ENCODE measurements around the gene GPAT2.
"Not testable (repeated sequence)": the region's sequence is repeated elsewhere in the genome, so short reads cannot be mapped to it uniquely, and the experiment has no call there.

Gene GPAT2

DNA sequence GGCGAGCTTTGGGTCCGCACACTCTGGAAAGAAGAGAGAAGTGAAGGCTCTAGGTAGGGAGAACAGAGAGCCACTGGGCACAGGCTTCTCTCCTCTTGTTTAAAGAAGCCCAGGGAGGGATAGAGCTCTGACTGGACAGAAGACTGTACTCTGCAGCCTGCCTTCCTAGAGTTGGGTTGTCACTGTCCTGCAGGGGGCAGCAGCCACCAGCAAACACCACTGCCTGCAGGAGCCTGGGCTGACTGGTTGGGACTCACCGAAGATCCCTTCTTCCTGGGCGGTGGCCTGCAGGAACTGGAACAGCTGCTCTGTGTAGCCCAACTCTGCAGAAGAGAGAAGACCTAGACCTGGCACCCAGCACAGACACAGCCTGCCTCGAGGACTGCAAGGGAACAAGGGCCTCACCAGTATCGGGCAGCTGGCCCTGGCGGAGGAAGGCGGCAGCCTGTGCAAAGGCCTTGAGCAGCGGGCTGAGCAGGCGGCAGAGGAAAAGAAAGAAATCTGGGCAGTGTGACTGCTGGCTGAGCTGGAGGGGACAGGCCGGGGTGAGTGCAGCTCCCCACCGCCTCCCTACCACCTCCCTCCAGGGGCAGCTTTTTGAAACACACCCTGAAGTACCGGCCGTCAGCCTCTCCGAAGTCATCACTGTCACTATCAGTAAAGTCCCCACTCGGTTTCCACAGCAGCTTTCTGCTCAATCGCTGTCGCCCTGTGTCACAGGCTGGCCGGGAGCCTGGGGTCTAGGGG lies 11.8 kb downstream of the GPAT2 start:
- DNase-seq: peak; percentile 83

DNA sequence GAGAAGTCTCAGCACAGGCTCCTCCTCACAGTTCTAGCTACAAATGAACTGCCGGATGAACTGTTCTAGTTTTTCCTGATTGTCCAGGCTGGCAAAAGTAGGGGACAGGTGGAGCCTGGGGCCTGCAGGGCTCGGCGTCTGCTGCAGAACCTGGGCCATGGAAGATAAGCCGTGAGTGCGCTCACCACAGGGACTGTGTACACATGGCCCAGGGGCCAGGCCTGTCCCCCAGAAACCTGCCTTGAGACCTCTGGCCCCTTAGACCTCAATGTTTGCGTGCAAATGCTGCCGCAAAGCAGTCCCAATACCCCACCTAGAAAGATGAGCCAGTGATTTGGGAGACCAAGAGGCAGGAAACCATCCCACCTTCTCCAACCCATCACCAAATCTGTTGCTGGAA lies 12.6 kb downstream of the GPAT2 start:
- not testable (repeated sequence) for DNase-seq

DNA sequence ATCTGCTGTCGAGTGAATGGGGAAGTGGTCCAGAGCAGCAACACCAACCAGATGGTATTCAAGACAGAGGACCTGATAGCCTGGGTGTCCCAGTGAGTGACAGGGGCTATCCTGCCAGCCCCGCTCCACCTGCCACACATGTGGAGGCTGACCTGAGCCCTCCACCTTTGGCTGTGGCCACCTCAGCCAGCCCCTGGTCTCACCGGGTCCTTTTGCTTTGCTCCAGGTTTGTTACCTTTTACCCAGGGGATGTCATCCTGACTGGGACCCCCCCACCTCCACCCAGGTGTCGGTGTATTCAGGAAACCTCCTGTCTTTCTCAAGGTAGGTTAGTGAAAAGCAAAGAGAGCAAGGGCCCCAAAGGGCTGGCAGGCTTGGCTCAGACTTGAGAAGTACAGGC lies 13.6 kb downstream of the GPAT2 start:
- DNase-seq: not testable (repeated sequence)

DNA sequence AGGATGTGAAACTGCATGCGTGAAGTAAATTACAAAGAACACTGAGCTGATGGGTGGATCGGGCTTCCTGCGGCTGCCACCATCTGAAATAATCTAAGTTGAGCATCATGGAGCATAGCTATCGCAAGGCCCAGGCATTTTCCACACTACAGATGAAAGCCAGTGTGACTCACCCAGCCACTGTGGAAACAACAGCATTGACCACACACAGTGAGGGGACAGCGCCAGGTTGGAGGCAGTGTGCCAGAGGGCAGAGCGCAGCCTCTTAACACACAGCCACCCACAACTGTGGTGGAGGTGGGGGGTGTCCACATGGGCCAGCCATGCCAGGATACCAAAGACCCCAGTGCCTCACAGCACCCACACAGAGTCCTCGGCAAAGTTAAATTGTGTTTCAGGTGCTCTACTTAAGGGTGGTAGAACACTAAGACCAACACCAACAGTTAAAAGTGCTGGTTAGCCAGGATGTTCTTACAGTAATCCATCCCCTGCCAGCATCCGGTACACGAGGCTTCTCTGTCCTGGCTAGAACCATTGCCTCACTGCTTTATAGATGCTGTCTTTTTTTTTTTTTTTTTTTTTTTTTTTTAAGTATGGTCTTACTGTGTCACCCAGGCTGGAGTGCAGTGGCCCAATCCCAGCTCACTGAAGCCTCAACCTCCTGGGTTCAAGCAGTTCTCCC lies 14.7 kb downstream of the GPAT2 start:
- not testable (repeated sequence) for DNase-seq

DNA sequence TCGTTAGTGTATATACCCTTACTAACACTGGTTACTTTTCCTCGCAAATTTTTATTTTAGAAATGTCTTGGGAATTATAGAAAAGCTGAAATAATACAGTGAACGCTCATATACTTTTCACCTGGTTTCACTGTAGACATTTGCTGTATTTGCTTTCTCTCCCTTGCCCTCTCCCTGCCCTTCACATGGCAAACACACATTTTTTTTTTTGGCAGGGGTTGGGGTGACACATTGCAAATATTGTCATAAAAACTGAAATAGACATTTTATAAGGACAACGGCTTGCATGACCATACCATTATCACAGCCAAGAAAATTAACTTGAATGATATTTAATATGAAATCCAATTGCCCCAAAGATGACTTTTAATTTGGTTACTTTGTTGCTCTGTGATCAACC lies 18.4 kb downstream of the GPAT2 start:
- not testable (repeated sequence) for DNase-seq

DNA sequence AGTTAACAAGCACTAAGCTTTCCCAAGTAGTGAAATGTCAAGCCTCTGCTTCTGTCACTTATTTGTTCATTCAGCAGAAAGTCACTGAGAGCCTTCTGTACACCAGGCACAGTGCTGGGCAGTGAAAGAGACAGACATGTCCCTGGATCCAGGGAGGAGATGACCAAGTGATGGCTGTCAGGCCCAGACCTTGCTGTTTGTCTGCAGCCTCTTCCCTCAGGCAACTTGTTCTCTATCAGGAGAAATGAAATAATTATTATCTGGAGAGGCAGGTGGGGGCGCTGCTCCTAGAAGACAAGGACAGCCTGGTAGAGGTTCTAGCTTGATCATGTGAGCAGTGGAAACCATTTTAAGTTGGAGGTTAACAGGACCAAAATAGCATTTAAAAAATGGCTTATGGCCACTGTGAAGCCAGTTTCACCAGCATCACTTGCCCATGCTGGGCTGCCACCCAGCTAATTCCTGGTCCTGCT lies 21.9 kb downstream of the GPAT2 start:
- not testable (repeated sequence) for DNase-seq

DNA sequence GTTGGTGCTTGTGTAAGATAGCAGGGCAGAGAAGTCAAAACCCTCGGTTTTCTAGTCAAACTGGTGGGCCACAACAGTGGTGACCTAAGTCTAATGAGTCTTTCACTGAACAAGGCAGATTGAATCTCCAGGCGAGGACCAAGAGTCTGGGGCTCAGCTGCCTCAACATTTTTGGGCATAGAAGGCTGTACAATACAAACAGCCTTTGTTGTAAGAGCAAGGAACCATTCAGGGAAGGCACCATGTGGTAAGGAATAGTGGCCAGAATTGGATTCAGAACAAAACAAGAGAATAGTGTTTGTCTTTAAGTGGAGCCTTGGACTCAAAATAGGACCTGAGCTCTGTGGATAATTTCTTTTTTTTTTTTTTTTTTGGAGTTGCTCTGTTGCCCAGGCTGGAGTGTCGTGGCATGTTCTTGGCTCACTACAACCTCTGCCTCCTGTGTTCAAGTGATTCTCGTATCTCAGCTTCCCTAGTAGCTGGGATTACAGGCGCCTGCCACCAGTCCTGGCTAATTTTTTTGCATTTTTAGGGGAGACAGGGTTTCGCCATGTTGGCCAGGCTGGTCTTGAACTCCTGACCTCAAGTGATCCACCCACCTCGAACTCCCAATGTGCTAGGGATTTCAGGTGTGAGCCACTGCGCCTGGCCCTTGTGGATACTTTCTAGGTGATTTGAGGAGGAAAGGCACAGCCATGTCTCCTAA lies 22.5 kb downstream of the GPAT2 start:
- not testable (repeated sequence) for DNase-seq

DNA sequence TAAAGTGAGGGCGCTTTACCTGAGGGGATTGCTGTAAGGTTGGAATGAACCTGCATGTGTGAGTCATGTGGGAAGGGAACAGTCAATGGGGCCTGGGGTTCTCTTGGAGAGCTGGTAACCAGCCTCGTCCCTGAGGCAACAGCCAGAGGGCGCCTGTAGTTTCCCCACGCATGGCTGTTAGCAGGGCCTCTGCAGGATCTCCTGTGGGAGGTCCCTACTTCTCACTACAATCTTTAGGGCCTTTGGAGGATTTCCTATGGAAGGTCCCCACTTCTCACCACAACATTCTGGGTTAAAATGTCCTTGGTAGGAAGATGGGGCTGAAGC lies 23.6 kb downstream of the GPAT2 start:
- peak; percentile 55 for DNase-seq

DNA sequence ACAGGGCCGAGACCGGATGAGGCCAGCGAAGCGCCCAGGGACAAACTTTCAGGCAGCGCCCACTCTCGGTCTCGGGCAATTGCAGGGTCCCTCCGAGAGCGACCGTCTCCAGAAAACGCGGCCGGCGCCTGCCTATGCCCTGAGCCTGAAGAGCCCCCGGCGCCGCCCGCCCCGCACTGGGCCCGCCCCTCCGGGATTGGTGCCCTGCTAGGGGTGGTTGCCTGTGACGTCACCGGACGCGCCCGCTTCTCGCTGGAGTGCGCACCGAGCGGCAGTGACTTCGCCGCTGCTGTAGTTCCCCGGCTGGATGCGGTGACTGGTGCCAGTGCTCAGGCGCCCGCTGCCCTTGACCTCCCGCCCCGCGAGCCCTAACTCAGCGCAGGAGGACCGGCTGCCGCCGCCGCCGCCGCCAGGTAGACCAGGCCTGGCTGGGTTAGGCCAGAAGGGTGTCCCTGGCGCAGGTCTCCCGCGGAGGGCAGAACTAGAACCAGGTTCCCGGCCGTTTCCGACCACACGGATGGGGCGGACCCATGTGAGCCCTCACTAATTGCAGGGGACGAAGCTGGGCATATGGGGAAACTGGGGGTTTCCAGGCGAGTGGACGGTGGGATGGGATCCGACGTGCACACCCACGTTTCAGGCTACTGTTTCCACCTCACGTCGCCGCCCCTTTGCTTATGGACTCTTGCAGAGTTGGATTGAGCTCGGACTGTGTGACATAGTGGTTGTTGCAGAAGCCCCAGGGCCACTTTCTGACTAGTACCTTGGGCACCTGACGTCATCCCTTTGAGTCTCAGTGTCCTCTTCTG lies 24.2 kb downstream of the GPAT2 start:
- DNase-seq: peak; percentile 97

DNA sequence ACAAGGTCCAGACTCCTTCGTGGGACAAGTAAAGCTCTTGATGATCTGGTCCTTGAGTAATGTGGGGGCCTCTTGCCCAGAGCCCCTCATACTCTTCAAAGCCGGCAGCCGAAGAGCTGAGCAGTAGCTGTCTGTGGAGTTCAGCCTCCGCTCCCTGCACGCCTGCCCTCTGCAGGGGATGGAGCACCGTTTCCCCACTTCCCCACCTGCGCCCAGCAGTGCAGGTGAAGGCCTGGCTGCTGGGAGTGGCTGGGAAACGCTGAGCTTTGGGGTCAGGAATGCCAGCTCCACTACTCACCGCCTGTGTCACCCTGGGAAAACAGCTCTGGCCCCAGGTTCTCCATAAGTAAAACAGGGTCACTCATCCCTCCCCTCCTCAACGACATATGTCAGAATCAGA lies 24.9 kb downstream of the GPAT2 start:
- DNase-seq: not testable (repeated sequence)

DNA sequence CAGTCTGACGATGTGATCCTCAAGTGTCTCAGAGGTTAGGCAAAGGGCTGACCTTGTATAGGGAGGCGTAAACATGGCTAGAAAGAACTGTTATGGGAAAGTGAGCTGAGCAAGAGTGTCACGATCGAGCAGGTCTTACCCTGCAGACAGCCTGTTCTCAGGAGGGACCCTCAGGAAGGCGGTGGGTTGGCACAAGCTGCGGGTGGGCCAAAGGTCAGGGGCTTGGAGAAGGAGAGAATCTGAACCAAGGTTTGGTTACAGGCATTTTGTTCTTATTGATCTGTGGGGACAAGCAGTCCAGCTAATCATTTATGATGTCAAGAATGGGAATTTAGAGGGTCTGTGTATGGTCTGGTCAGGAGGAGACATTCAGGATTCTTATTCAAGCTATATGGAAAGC lies 26.7 kb downstream of the GPAT2 start:
- not testable (repeated sequence) for DNase-seq

DNA sequence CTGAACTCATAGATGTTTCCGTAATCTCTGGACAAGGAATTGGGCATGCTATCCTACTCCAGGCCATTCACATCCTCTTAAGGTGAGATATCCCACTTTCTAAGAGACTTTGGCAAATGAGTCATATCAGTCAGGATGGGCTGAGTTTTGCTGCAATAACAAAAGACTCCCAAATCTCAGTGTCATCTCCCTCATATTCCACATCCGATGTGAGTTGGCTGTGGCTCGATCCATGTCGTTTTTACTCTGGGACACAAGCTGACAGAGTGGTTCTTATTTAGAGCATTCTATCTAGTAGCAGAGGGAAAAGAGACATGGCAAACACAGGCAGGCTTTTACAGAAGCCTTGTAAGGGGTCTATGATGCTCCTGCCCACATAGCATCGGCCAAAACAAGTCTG lies 28.5 kb downstream of the GPAT2 start:
- not testable (repeated sequence) for DNase-seq

DNA sequence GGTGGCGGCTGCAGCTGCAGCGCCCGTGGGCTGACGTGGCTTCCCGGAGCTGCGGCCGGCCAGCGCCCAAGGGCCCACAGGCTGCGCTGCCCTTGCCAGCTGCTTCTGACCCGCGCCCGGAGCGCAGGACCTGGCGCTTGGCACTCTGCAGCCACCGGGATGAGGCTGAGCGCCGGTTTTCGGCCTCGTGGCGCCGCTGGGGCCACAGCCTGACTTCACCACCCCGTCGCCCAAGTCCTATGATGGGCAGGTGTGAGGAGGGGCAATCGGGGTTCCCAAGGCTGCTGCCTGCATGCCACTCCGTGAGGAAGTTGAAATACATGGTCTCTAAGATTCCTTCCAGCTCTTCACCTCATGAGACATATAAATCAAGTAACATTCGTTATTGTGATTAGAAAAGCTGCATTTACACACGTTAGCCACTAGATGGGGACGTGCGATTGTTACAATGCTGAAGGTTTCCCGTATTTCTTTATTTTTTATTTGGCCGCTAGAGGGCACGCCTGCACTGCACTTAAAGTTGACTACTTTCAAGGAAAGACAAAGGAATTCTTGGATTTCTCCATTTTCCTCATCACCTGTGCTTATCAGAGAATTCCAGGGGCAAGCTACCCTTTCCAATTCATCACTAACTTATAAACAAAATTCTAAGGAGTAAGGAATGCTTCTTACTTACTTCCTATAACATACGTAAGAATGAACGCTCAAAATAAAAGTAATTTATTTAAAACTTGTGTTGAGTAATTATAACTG lies 42.0 kb downstream of the GPAT2 start:
- peak; percentile 69 for DNase-seq

DNA sequence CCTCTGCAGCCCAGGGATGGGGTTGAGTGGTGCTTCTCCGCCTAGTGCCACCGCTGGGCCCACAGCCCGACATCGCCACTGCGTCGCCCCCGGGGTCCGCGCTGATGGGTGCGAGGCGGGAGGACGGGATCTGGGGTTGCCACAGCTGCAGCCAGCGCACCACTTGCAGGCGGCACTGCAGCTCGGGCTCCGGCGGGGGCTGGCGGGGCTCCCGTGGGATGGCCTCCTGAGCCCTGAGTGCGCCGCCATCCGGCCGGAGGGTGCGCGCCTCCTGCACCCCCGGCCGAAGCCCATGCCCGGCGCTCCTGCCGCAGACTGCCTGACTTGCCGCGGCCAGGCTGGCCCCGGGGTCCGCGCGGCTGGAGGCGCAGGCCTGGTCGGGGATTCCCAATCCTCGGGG lies 42.6 kb downstream of the GPAT2 start:
- DNase-seq: peak; percentile 42

DNA sequence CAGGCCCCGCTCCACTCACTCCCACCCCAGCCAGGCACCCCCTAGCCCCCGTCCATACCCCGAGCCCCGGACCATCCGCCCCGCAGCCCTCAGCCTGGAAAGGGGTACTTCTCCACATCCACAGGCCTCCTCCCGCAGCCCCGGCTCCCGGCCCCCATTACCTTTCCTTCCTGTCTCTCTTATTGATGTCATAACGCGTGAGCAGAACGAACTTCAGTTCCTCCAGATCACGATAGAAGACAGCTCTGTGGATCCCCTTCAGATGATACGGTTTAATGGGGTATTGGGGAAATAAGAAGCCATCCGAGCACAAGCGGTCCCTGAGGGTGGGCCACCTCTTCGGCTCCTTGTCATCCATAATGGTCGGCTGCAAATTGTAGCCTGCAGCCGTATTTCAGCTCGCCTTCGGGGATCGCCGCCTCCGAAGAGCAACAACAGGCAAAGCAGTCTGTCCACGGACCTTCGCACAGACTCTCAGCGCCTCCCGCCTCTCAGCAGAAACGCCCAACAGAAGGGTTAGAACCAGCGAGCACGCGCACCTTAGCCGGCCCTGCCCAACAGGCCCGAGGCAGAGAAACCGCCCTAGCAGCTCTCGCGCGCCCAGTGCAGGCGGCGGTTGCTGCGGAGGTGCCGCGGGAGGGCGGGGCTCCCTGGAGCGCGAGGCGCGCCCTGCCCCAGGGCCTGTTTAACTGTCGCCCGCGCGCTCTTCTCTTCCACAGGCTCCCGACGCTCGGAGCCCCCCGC lies 43.2 kb downstream of the GPAT2 start, which contains the start of gene ANKRD36C:
Gene ANKRD36C, minus strand, starts transcription at position 474 of the 744 bp plus-strand sequence. Its CDS starts 116 bp downstream, at position 358.
- peak; percentile 53 for DNase-seq

DNA sequence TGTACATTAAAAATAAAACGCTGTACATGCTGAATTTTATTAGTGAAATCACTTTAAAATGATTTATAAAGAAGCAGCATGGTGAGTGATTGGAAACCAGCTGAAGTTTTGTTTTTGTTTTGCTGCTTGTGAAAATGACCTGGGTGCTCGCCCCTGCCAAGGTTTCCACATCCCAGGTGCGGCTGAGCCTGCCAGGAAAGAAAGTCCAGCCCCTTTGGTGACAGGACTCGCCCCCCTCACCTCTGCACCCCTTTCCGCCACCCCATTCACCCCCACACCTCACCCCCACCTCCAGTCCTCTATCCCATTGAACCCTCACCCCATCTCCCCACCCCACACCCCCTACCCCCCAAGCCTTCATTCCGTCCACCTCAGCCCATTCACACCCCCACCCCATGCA lies 43.8 kb downstream of the GPAT2 start:
- not testable (repeated sequence) for DNase-seq
